ENCODE data around the gene SPANXN3.
"Not testable (repeated sequence)": the region's sequence is repeated elsewhere in the genome, so short reads cannot be mapped to it uniquely, and the experiment has no call there.

The SPANXN3 gene, protein sequence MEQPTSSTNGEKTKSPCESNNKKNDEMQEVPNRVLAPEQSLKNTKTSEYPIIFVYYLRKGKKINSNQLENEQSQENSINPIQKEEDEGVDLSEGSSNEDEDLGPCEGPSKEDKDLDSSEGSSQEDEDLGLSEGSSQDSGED

GRCh38 chrX:143517375-143517774 is at the start of gene SPANXN3:
SPANXN3 (minus strand) TSS chrX:143517475; CDS start chrX:143517391, 84 bp downstream.
- not testable (repeated sequence) for DNase-seq (ENCODE audit: low spot score)

DNA sequence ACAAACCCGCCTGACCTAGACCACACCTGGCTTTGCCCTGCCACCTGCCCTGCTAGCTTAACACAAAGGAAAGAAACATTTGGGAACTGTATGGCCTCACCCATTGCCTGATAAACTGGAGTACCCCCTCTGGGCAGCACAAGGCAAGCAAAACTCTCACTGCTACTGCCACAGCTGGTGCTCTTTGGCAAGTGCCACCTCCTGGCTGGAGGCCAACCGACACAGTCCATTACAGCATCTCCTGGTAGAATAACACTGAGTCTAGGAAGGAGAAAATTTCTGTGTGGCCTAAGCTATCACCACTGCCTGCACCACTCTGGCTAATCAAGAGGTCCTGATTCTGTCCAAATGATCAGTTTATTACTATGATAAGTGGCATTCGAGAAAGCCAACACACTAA is 18.9 kb upstream of the SPANXN3 start:
- no peak for DNase-seq (ENCODE audit: low spot score)

DNA sequence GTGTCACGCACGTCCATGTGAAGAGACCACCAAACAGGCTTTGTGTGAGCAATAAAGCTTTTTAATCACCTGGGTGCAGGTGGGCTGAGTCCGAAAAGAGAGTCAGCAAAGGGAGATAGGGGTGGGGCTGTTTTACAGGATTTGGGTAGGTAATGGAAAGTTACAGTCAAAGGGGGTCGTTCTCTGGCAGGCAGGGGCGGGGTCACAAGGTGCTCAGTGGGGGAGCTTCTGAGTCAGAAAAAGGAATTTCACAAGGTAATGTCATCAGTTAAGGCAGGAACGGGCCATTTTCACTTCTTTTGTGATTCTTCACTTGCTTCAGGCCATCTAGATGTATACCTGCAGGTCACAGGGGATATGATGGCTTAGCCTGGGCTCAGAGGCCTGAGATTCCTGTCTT is 15.1 kb downstream of the SPANXN3 start:
- DNase-seq (ENCODE audit: low spot score) = not testable (repeated sequence)

- DNase-seq (ENCODE audit: low spot score) = no peak
Observed at GRCh38 chrX:143500751-143501150, 16.5 kb downstream of the SPANXN3 start.

- DNase-seq (ENCODE audit: low spot score) = no peak
Observed at GRCh38 chrX:143486105-143486504, 31.2 kb downstream of the SPANXN3 start.

DNA sequence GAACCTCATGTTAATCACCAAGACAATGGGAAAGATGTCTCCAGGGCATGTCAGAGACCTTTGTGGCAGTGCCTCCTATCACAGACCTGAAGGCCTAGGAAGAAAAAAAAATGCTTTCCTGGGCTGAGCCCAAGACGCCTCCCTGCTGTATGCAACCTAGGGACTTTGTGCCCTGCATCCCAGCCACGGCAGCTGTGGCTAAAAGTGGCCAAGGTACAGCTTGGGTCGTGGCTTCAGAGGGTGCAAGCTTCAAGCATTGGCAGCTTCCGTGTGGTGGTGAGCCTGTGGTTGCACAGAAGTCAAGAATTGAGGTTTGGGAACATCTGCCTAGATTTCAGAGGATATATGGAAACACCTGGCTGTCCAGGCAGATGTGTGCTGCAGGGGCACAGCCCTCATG is 40.5 kb downstream of the SPANXN3 start:
- DNase-seq (ENCODE audit: low spot score) = no peak

DNA sequence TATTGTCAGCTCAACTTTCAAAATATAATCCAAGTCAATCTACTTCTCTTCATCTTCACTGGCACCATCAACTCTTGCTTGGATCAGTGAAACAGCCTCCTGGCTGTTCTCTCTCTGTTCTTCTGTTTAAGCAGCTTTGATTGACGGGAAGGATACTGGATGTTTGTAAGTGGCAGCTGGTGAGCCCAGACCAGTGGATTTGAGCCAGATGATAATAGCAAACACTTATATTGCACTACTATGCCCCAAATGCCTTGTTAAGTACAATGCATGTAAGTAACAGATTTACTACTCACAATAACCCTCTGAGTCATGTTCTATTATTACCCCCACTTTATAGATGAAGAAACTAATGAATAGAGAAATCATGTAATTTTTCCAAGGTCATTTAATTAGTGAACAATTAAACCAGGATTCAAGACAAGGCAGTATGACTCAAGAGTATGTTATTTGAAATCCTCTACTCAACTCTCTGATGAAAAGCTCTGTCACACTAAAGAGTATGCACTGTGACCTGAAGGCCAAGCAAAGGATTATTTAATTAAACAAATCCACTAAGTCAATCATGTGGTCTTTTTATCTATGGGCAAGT is 44.8 kb downstream of the SPANXN3 start:
- no peak for DNase-seq (ENCODE audit: low spot score)

- DNase-seq (ENCODE audit: low spot score) = no peak
Observed at GRCh38 chrX:143466130-143466529, 51.1 kb downstream of the SPANXN3 start.

DNA sequence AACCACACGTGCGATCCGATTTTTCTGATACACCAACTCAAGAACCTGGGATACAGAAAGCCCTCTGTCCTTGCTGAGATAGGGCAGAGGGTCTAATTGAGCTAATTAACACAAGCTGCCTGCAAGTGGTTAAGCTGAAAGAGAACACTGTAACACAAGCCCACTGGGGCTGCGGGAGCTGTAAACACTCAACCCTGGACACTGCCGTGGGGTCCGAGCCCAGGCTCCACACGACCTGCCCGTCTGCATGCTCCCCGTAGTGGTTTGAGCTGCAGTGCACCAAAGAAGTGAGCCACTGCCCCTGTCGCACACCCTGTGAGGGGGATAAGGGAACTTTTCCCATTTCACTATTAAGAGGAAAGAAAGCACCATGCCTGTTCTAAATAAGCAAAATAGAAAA is 54.6 kb downstream of the SPANXN3 start:
- no peak for DNase-seq (ENCODE audit: low spot score)

DNA sequence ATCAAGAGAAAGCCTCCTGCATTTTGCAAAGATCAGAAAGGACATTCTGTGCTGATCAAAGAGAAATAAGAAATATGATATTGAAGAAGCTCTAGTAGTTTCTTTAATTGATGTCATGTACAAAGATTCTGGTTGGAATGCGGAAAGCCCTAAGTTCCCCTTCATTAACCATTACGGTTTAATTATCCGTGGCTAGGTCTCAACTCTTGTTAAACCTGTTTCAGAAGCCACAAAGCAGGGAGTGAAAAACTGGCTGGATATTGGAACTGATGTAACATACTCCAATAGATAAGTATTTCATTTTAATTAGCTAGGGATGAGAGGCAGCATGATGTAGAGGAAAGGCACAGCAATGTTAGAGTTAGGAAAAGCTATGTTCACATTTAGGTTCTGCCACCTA is 55.7 kb downstream of the SPANXN3 start:
- DNase-seq (ENCODE audit: low spot score) = no peak
